Mucosa of descending colon (tissue), 3 donors: Measurements from ENCODE around the gene MADCAM1. TPM values are rescaled to one million over a fixed set of nuclear protein-coding genes. Genes with fewer than 3 reads are reported as not detected.

Source experiments
- ATAC-seq: fragments of 200-7000 bp; cut with Tn5 transposase; one replicate; pipeline ENCODE4 v1.9.1; 2020; ENCODE audit warnings: mild to moderate bottlenecking, moderate library complexity
- DNase-seq, 3 donors: peaks; one replicate each; pipeline ENCODE4 v3.0.0-alpha.2; 2020
- H3K36me3 ChIP-seq: fragments of 200-600 bp; one replicate; pipeline ENCODE4 v1.8.0; 2021; ENCODE audit warnings: low read depth, mild to moderate bottlenecking
- H3K4me1 ChIP-seq: fragments of 200-600 bp; one replicate; pipeline ENCODE4 v1.8.0; 2021; ENCODE audit warnings: low read depth, mild to moderate bottlenecking
- H3K4me3 ChIP-seq: fragments of 200-600 bp; one replicate; pipeline ENCODE4 v1.8.0; 2021; ENCODE audit warnings: mild to moderate bottlenecking
- H3K9me3 ChIP-seq: fragments of 200-600 bp; one replicate; pipeline ENCODE4 v1.8.0; 2021; ENCODE audit warnings: mild to moderate bottlenecking
- intact Hi-C, 2 donors: fragments of 100-400 bp; cut with DNase I in 1 of 2; cut with micrococcal nuclease in 1 of 2; formaldehyde crosslinking; loops; one replicate each; pipeline versions ENCODE4 v1.11.0 to v1.11.1; 2022; cut with DNase I, micrococcal nuclease
- total RNA-seq, 3 donors: library from RNA; stranded (reverse); fragmentation: NEBNext Ultra II Directional in 2 of 3; extraction: Animal tissue kit (Norgen Biotek cat#: 25700) in 2 of 3; gene quantifications; one replicate each; pipeline versions ENCODE4 v1.2.1 to v1.2.4, GENCODE V29; 2021 to 2023
- TF ChIP-seq, protein P1 (sequence below): fragments of 200-600 bp; IDR thresholded peaks from one replicate; pipeline ENCODE4 v1.8.0; 2022; ENCODE audit warnings: antibody characterized with exemption, mild to moderate bottlenecking
- donor health status: DM: no; HTN: no; CAD: no; lungs with moderate emphysema.
- donor health status: DM: no; HTN: no; CAD: no.
- donor health status: DM: no; HTN: yes; CAD: no.

MADCAM1 gene
- total RNA-seq, 3 donors from 2014 or later = 2.3 to 4.3 (median 4.1) TPM

DNA sequence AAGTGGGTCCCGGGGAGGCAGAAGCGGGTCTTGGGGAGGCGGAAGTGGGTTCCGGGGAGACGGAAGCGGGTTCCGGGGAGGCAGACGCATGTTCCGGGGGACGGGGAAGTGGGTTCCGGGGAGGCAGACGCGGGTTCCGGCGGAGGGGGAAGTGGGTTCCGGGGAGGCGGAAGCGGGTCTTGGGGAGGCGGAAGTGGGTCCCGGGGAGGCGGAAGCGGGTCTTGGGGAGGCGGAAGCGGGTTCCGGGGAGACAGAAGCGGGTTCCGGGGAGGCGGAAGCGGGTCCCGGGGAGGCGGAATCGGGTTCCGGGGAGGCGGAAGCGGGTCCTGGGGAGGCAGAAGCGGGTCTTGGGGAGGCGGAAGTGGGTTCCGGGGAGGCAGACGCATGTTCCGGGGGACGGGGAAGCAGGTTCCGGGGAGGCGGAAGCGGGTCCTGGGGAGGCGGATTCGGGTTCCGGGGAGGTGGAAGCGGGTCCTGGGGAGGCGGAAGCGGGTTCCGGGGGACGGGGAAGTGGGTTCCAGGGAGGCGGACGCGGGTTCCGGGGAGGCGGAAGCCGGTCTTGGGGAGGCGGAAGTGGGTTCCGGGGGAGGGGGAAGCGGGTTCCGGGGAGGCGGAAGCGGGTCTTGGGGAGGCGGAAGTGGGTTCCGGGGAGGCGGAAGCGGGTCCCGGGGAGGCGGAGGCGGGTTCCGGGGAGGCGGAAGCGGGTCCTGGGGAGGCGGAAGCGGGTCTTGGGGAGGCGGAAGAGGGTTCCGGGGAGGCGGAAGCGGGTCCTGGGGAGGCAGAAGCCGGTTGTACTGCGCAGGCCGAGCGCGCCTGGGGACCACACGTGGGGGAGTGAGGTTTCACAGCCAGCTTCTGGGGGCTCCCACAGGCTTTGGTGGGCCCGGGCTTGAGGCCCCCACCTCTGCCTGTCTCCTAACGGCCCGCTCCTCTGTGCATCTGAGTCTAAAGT, 37.9 kb upstream of the MADCAM1 start:
- peaks cover 15% of the 10 kb centered on the region for H3K4me1 ChIP-seq
- no peaks in the 10 kb centered on the region for H3K36me3 ChIP-seq
- TF ChIP-seq, protein P1, sequence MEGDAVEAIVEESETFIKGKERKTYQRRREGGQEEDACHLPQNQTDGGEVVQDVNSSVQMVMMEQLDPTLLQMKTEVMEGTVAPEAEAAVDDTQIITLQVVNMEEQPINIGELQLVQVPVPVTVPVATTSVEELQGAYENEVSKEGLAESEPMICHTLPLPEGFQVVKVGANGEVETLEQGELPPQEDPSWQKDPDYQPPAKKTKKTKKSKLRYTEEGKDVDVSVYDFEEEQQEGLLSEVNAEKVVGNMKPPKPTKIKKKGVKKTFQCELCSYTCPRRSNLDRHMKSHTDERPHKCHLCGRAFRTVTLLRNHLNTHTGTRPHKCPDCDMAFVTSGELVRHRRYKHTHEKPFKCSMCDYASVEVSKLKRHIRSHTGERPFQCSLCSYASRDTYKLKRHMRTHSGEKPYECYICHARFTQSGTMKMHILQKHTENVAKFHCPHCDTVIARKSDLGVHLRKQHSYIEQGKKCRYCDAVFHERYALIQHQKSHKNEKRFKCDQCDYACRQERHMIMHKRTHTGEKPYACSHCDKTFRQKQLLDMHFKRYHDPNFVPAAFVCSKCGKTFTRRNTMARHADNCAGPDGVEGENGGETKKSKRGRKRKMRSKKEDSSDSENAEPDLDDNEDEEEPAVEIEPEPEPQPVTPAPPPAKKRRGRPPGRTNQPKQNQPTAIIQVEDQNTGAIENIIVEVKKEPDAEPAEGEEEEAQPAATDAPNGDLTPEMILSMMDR = no peak
- H3K4me3 ChIP-seq = no peak overlapping the region
- H3K9me3 ChIP-seq = no peaks in the 10 kb centered on the region
- ATAC-seq (no peak), DNase-seq (no peak)
- intact Hi-C loops = no loop called here

DNA sequence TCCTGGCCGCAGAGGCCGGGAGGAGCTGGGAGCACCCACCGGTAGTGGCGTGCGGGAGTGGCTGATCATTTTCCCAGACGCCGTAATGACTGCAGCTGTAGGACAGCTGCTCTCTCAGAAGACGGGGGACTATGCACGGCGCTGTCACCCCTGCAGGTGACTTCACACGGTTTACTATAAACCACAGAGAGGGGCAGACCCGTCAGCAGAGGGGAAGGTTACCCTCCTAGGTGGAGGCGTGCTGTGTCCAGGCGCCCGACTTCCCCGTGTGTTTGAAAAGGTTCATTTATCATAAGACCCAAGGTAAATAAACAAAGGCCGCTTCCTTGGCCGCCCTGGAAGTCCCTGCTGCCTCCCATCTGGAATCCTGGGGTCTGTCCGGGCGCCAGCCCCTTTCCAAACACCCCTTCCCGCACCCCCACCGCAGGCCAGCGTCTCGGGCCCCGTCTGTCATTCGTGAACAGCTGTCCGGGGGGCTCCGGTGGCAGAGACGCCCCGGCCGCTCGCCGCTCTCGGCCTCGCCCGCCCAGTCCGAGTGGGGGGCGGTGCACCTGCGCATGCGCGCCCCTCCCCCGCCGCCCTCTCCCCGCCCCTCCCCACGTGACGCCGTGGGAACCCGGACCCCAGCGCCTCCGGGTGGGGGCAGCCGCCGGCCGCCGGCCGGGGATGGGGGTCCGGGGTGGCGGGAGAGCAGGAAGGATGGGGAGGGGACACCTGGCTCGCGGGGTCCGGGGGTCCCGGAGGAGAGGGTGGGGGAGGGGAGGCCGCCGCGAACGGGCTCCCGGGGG, 36.4 kb upstream of the MADCAM1 start:
- Histone ChIP-seq H3K4me3 (peak overlapping the region; percentile 3), H3K9me3 (no peaks in the 10 kb centered on the region), H3K36me3 (no peaks in the 10 kb centered on the region), H3K4me1 (peaks cover 15% of the 10 kb centered on the region)
- intact Hi-C loops = no loop called here
- TF ChIP-seq, protein P1 = no peak
- peak; percentile 70 for ATAC-seq
- DNase-seq = peak in 2 of 3 donors; percentile 57 to 77

DNA sequence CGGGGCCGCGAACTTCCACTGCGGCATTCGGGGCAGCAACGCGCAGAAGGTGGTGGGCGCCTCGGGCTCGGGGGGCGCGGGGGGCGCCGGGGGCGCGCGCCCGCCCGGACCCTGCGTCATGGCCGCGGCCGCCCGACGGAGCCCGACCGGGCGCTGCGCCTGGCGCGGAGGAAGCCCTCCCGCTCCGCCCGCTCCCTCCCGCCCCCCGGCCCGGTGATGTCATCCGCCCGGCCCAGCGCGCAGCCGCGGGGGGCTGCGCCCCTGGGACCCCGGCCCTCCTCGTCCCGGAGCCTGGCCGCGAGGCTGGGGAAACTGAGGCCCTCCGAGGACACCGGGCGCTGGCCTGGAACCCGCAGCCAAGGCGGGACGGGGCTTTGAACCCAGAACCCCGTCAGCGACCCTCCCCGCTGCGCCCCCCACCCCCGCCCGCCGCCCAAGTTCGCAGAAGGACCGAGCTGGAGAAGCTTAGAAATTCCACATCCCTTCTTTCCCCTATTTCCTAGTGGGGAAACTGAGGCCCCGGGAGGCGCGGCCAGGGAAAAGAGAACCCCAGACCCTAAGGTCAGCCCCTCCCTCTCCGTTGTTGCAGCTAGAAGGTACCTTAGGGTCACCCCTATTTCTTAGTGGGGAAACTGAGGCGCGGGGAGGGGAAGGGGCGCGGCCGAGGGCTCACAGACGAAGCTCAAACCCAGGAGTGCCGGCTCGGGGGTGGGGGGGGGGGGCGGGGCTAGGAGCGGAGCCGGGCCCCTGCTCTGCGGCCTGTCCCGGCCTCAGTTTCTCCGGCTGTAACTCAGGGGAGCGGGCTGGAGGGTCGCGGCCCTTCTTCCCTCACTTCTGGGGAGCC, 35.2 kb upstream of the MADCAM1 start, which contains the start of gene SHC2:
Gene SHC2, minus strand, starts transcription at position 157 of the 844 bp plus-strand sequence. Its CDS starts 37 bp downstream, at position 120.
- Histone ChIP-seq H3K9me3 (no peaks in the 10 kb centered on the region), H3K4me1 (peaks cover 15% of the 10 kb centered on the region), H3K4me3 (peak within 1 kb of the TSS; percentile 3), H3K36me3 (no peaks in the 10 kb centered on the region)
- TF ChIP-seq, protein P1 = no peak
- intact Hi-C loops = no loop called here
- ATAC-seq = no peak
- peak in 1 of 3 donors; percentile 46 for DNase-seq

DNA sequence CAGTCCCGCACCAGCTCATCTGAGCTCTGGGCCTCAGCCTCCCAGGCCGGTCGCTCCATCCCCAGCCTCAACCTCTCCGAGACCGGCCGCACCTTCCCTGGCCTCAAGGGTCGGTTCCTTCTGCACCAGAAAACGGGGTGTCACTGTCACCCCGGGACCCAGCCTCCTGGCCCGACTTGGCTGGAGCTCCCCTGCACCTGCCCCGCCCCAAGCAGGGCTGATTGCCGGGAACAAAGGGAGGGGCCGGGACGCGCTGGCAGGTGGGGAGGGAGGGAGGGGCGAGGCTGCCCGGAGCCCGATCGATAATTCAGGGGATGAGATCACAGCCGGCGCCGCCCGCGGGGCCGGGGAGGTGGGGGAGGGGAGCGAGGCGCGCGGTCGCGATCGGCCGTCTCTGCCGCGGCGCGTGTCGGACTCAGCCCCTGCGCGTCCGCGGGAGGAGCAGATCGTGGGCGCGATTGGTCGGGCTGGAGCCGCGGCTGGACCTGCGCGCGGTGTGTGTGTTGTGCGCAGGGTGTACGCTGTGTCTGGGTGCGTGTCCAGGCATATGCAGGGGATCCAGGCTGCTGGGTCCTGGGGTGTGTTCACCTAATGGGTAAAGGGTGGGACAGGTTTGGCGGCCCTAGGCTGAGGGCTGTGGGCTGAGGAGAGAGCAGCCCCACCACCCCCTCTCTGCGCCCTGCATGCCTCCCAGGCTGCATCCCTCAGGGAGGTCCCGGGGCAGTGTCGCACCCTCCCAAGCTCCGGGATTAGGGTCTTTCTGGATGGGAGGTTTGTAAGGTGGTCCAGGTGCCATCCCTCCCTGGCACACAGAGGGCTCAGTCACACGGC, 34.4 kb upstream of the MADCAM1 start:
- intact Hi-C loops = no loop called here
- Histone ChIP-seq H3K4me1 (peaks cover 15% of the 10 kb centered on the region), H3K9me3 (no peaks in the 10 kb centered on the region), H3K4me3 (no peak overlapping the region), H3K36me3 (no peaks in the 10 kb centered on the region)
- DNase-seq = peak in 2 of 3 donors; percentile 56 to 73
- ATAC-seq = peak; percentile 74
- TF ChIP-seq, protein P1 = no peak
